Measurements from ENCODE around the gene LPP. TPM values are rescaled to one million over a fixed set of nuclear protein-coding genes. Genes with fewer than 3 reads are reported as not detected.

LPP gene
- total RNA-seq, 1 experiment from 2014 or later: 120 TPM

DNA sequence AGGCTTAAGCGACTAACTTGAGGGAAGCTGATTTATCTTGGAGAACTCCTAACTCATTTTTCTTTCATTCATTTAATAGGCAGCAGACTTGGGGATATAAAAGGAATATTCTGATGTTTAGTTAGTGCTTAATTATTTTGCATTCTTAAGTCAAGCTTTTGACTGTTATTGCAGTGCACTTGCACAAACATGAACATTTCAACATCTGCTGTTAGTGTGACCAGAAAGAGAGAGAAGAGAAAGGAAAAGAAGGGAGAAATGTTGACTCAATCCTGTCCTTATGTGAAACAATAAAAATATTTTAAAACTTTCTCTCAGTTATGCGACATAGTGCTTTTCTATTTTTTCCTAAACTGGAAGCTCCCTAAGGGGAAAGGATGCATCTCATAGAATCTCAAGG, 507.8 kb downstream of the LPP start:
- H3K36me3 ChIP-seq (ENCODE audit: control insufficient read depth, insufficient read depth, low read length): no peaks in the 10 kb centered on the region; the same call in 1 of the 2 replicates
- BruUV-seq (replicated peaks): no TSS peak
- CTCF ChIA-PET: no interaction called here
- H3K27ac Mint-ChIP-seq (ENCODE audit: unreplicated experiment): no peak overlapping the region
- no peak overlapping the region for H3K4me3 Mint-ChIP-seq (ENCODE audit: unreplicated experiment)
- TF ChIP-seq, protein P1, sequence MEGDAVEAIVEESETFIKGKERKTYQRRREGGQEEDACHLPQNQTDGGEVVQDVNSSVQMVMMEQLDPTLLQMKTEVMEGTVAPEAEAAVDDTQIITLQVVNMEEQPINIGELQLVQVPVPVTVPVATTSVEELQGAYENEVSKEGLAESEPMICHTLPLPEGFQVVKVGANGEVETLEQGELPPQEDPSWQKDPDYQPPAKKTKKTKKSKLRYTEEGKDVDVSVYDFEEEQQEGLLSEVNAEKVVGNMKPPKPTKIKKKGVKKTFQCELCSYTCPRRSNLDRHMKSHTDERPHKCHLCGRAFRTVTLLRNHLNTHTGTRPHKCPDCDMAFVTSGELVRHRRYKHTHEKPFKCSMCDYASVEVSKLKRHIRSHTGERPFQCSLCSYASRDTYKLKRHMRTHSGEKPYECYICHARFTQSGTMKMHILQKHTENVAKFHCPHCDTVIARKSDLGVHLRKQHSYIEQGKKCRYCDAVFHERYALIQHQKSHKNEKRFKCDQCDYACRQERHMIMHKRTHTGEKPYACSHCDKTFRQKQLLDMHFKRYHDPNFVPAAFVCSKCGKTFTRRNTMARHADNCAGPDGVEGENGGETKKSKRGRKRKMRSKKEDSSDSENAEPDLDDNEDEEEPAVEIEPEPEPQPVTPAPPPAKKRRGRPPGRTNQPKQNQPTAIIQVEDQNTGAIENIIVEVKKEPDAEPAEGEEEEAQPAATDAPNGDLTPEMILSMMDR (IDR thresholded peaks at IDR 0.05; ENCODE audit: insufficient read depth in 1 of 2, low read depth in 1 of 2, low read length in 1 of 2, severe bottlenecking in 1 of 2, unreplicated experiment in 1 of 2): no peak
- no peaks in the 10 kb centered on the region for H3K9me3 Mint-ChIP-seq (ENCODE audit: unreplicated experiment)
- POLR2A ChIA-PET: no interaction called here
- peaks cover 6% of the 10 kb centered on the region for H3K36me3 Mint-ChIP-seq (ENCODE audit: insufficient read depth, unreplicated experiment)
- H3K4me3 ChIP-seq (ENCODE audit: low read depth, low read length): no peak overlapping the region
- no peaks in the 10 kb centered on the region for H3K27me3 ChIP-seq (replicated peaks; ENCODE audit: control insufficient read depth, insufficient read depth, low read length)
- DNase-seq: no peak
- intact Hi-C loops (cut with micrococcal nuclease; ENCODE audit: unreplicated experiment): no loop called here
- H3K4me1 ChIP-seq: peaks cover 4% of the 10 kb centered on the region; the same call in 1 of the 2 replicates
- no peaks in the 10 kb centered on the region for H3K27me3 Mint-ChIP-seq (ENCODE audit: insufficient read depth, unreplicated experiment)
- H3K4me1 Mint-ChIP-seq (ENCODE audit: low read depth, unreplicated experiment): peaks cover 4% of the 10 kb centered on the region
- no peaks in the 10 kb centered on the region for H3K9me3 ChIP-seq

- no peaks in the 10 kb centered on the region; the same call in 1 of the 2 replicates for H3K36me3 ChIP-seq (ENCODE audit: control insufficient read depth, insufficient read depth, low read length)
- H3K4me3 ChIP-seq (ENCODE audit: low read depth, low read length): no peak overlapping the region
- Mint-ChIP-seq H3K4me3 (ENCODE audit: unreplicated experiment) (no peak overlapping the region), H3K36me3 (ENCODE audit: insufficient read depth, unreplicated experiment) (peaks cover 6% of the 10 kb centered on the region), H3K27ac (ENCODE audit: unreplicated experiment) (no peak overlapping the region), H3K9me3 (ENCODE audit: unreplicated experiment) (no peaks in the 10 kb centered on the region), H3K4me1 (ENCODE audit: low read depth, unreplicated experiment) (peaks cover 4% of the 10 kb centered on the region), H3K27me3 (ENCODE audit: insufficient read depth, unreplicated experiment) (no peaks in the 10 kb centered on the region)
- peaks cover 4% of the 10 kb centered on the region; the same call in 1 of the 2 replicates for H3K4me1 ChIP-seq
- ChIA-PET CTCF (no interaction called here), POLR2A (no interaction called here)
- intact Hi-C loops (cut with micrococcal nuclease; ENCODE audit: unreplicated experiment): no loop called here
- no TSS peak for BruUV-seq (replicated peaks)
- H3K27me3 ChIP-seq (replicated peaks; ENCODE audit: control insufficient read depth, insufficient read depth, low read length): no peaks in the 10 kb centered on the region
- DNase-seq: no peak
- no peaks in the 10 kb centered on the region for H3K9me3 ChIP-seq
- TF ChIP-seq, protein P1 (IDR thresholded peaks at IDR 0.05; ENCODE audit: insufficient read depth in 1 of 2, low read depth in 1 of 2, low read length in 1 of 2, severe bottlenecking in 1 of 2, unreplicated experiment in 1 of 2): no peak
Observed at GRCh38 chr3:188662214-188662613, 508.3 kb downstream of the LPP start.

GRCh38 chr3:188662795-188663194, 508.8 kb downstream of the LPP start:
- peaks cover 4% of the 10 kb centered on the region for H3K4me1 Mint-ChIP-seq (ENCODE audit: low read depth, unreplicated experiment)
- CTCF ChIA-PET: no interaction called here
- TF ChIP-seq, protein P1 (IDR thresholded peaks at IDR 0.05; ENCODE audit: insufficient read depth in 1 of 2, low read depth in 1 of 2, low read length in 1 of 2, severe bottlenecking in 1 of 2, unreplicated experiment in 1 of 2): no peak
- H3K27ac Mint-ChIP-seq (ENCODE audit: unreplicated experiment): no peak overlapping the region
- Histone ChIP-seq H3K4me1 (peaks cover 4% of the 10 kb centered on the region; the same call in 1 of the 2 replicates), H3K4me3 (ENCODE audit: low read depth, low read length) (no peak overlapping the region), H3K36me3 (ENCODE audit: control insufficient read depth, insufficient read depth, low read length) (no peaks in the 10 kb centered on the region; the same call in 1 of the 2 replicates), H3K27me3 (replicated peaks; ENCODE audit: control insufficient read depth, insufficient read depth, low read length) (no peaks in the 10 kb centered on the region), H3K9me3 (no peaks in the 10 kb centered on the region)
- H3K36me3 Mint-ChIP-seq (ENCODE audit: insufficient read depth, unreplicated experiment): peaks cover 10% of the 10 kb centered on the region
- no peaks in the 10 kb centered on the region for H3K9me3 Mint-ChIP-seq (ENCODE audit: unreplicated experiment)
- DNase-seq: no peak
- intact Hi-C loops (cut with micrococcal nuclease; ENCODE audit: unreplicated experiment): no loop called here
- H3K27me3 Mint-ChIP-seq (ENCODE audit: insufficient read depth, unreplicated experiment): no peaks in the 10 kb centered on the region
- POLR2A ChIA-PET: no interaction called here
- H3K4me3 Mint-ChIP-seq (ENCODE audit: unreplicated experiment): no peak overlapping the region
- BruUV-seq (replicated peaks): no TSS peak

Data from Caco-2 (cell line).